ENCODE results near the gene PCNT.
"Not testable (repeated sequence)": the region's sequence is repeated elsewhere in the genome, so short reads cannot be mapped to it uniquely, and the experiment has no call there.

PCNT gene

GRCh38 chr21:46455575-46456385, 131.8 kb downstream of the PCNT start:
- DNase-seq = no peak

- no peak for DNase-seq
These were observed 132.8 kb downstream of the PCNT start for GRCh38 chr21:46456750-46457149.

- peak; percentile 46 for DNase-seq
These were observed 133.9 kb downstream of the PCNT start for GRCh38 chr21:46457801-46458314.

GRCh38 chr21:46458315-46459023, 134.5 kb downstream of the PCNT start, which contains the start of gene DIP2A:
Gene DIP2A, plus strand, starts transcription at chr21:46458891. Its CDS starts 241 bp downstream, at chr21:46459132.
- DNase-seq = peak; percentile 97

- DNase-seq = no peak
These were observed 135.0 kb downstream of the PCNT start for GRCh38 chr21:46459024-46459355.

GRCh38 chr21:46459356-46460112, 135.6 kb downstream of the PCNT start:
- peak; percentile 10 for DNase-seq

- DNase-seq = no peak
These were observed 138.0 kb downstream of the PCNT start for GRCh38 chr21:46461909-46462308.

GRCh38 chr21:46465153-46465552, 141.2 kb downstream of the PCNT start:
- not testable (repeated sequence) for DNase-seq

- DNase-seq = no peak
These were observed 141.7 kb downstream of the PCNT start for GRCh38 chr21:46465651-46466050.

- DNase-seq = no peak
These were observed 144.3 kb downstream of the PCNT start for GRCh38 chr21:46468108-46468774.

- no peak for DNase-seq
These were observed 145.3 kb downstream of the PCNT start for GRCh38 chr21:46469275-46469674.

GRCh38 chr21:46471514-46471913, 147.6 kb downstream of the PCNT start:
- DNase-seq = no peak

GRCh38 chr21:46472246-46472645, 148.3 kb downstream of the PCNT start:
- no peak for DNase-seq

- DNase-seq = no peak
These were observed 150.4 kb downstream of the PCNT start for GRCh38 chr21:46474382-46474781.

- no peak for DNase-seq
These were observed 151.3 kb downstream of the PCNT start for GRCh38 chr21:46475296-46475695.

GRCh38 chr21:46477765-46478164, 153.8 kb downstream of the PCNT start:
- DNase-seq = no peak

- no peak for DNase-seq
These were observed 155.0 kb downstream of the PCNT start for GRCh38 chr21:46478910-46479309.

GRCh38 chr21:46480466-46480865, 156.5 kb downstream of the PCNT start:
- DNase-seq = no peak

- no peak for DNase-seq
These were observed 158.4 kb downstream of the PCNT start for GRCh38 chr21:46482225-46482845.

GRCh38 chr21:46482846-46483231, 158.9 kb downstream of the PCNT start:
- no peak for DNase-seq

GRCh38 chr21:46483300-46484295, 159.6 kb downstream of the PCNT start:
- DNase-seq = peak; percentile 23
